ENCODE results near the gene SLC2A6.

SLC2A6 gene

DNA sequence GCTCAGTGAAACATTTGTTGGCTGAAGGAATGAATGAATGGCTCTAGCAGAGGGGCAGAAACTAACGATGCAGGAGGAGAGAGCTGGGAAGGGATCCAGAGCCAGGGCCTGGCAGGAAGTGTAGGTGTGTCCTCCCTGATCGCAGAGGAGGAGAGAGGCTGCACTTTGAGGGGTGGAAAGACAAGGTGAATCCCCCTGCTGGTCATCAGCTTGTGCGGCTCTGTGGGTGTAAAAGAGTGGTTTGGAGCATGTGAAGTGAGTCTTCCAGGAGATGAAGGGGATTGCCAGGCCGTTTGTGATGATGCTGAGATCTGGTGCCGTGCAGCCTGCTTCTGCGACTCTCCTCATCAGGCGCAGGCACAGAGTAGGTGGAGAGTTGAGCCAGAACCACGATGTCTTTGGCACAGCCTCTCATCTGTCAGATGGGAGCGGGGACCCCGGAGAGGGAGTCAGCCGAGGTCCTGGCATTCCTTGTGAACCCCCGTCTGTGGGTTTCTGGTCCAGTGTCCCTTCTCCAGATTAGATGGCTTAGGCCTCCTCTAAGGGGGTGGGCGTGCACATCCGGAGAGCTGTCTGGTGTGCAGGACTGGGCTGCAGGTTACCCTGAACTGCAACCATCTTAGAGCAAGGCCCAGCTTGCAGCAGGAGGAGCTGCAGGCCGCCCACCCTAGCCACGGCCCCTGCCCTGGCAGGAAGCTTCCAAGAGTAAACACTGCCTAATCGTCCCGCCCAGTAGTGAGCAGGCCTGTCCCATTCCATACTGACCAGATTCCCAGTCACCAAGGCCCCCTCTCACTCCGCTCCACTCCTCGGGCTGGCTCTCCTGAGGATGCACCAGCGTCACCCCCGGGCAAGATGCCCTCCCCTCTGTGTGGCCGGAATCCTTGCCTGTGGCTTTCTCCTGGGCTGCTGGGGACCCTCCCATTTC lies 57.0 kb downstream of the SLC2A6 start, which contains the start of gene ADAMTS13:
Gene ADAMTS13, plus strand, starts transcription at position 753 of the 928 bp plus-strand sequence. Its CDS starts 77 bp downstream, at position 830.
- TF ChIP-seq, protein P1, sequence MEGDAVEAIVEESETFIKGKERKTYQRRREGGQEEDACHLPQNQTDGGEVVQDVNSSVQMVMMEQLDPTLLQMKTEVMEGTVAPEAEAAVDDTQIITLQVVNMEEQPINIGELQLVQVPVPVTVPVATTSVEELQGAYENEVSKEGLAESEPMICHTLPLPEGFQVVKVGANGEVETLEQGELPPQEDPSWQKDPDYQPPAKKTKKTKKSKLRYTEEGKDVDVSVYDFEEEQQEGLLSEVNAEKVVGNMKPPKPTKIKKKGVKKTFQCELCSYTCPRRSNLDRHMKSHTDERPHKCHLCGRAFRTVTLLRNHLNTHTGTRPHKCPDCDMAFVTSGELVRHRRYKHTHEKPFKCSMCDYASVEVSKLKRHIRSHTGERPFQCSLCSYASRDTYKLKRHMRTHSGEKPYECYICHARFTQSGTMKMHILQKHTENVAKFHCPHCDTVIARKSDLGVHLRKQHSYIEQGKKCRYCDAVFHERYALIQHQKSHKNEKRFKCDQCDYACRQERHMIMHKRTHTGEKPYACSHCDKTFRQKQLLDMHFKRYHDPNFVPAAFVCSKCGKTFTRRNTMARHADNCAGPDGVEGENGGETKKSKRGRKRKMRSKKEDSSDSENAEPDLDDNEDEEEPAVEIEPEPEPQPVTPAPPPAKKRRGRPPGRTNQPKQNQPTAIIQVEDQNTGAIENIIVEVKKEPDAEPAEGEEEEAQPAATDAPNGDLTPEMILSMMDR (IDR thresholded peaks at IDR 0.05; ENCODE audit: low read depth, low read length), result peak; percentile 18
- TF ChIP-seq POLR2A (IDR thresholded peaks at IDR 0.05; ENCODE audit: extremely low read depth, insufficient read length), result no peak
- no peak within 1 kb of the TSS for H3K4me3 ChIP-seq (ENCODE audit: low read depth, low read length)
- no peak for DNase-seq (ENCODE audit: low read depth)
